Measurements from ENCODE around the gene SLC25A45.

DNA sequence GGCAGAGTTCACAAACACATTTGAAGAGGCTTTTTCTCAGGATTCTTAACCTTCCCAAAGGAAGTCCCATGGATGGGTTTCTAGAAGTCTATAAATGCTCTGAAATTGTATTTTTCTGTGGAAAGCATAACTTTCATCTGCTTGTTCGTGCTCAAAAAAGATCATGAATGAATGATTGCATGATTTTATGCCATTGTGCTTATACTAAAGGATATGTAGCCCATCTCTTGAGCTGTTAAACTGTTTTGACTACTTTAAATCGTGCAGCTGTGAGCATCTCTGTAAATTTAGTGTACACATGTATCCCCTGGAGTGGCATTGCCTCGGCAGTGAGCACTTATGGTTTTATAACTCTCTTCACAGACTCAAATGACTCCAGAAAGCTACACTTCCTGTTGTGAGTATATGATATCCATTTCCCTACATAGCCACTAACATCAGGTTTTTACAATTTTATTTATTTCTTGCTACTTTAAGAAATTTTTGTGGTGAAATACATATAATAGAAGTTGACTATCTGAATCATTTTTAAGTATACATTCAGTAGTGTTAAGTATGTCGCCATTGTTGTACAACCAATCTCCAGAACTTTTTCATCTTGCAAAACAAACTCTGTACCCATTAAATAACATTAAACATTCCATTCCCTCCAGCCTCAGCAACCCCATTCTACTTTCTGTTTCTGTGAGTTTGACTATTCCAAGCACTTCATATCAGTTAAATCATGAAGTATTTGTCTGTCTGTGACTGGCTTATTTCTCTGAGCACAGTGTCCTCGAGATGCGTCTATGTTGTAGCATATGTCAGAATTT, 48.2 kb upstream of the SLC25A45 start:
- TF ChIP-seq, protein P1, sequence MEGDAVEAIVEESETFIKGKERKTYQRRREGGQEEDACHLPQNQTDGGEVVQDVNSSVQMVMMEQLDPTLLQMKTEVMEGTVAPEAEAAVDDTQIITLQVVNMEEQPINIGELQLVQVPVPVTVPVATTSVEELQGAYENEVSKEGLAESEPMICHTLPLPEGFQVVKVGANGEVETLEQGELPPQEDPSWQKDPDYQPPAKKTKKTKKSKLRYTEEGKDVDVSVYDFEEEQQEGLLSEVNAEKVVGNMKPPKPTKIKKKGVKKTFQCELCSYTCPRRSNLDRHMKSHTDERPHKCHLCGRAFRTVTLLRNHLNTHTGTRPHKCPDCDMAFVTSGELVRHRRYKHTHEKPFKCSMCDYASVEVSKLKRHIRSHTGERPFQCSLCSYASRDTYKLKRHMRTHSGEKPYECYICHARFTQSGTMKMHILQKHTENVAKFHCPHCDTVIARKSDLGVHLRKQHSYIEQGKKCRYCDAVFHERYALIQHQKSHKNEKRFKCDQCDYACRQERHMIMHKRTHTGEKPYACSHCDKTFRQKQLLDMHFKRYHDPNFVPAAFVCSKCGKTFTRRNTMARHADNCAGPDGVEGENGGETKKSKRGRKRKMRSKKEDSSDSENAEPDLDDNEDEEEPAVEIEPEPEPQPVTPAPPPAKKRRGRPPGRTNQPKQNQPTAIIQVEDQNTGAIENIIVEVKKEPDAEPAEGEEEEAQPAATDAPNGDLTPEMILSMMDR (conservative IDR thresholded peaks at IDR 0.05; ENCODE audit: low read depth in 2 of 2), result no peak
- TF ChIP-seq EZH2phosphoT487 (IDR thresholded peaks at IDR 0.05; ENCODE audit: unreplicated experiment) (no peak), EZH2 (IDR thresholded peaks at IDR 0.05; ENCODE audit: low read depth, unreplicated experiment) (no peak), POLR2AphosphoS5 (IDR thresholded peaks at IDR 0.05; ENCODE audit: low read depth) (no peak), CREB1 (CRISPR knock-in tag; IDR thresholded peaks at IDR 0.05; ENCODE audit: low read depth) (no peak), ZNF114 (CRISPR knock-in tag; IDR thresholded peaks at IDR 0.05) (no peak)
- TF ChIP-seq, protein P2, sequence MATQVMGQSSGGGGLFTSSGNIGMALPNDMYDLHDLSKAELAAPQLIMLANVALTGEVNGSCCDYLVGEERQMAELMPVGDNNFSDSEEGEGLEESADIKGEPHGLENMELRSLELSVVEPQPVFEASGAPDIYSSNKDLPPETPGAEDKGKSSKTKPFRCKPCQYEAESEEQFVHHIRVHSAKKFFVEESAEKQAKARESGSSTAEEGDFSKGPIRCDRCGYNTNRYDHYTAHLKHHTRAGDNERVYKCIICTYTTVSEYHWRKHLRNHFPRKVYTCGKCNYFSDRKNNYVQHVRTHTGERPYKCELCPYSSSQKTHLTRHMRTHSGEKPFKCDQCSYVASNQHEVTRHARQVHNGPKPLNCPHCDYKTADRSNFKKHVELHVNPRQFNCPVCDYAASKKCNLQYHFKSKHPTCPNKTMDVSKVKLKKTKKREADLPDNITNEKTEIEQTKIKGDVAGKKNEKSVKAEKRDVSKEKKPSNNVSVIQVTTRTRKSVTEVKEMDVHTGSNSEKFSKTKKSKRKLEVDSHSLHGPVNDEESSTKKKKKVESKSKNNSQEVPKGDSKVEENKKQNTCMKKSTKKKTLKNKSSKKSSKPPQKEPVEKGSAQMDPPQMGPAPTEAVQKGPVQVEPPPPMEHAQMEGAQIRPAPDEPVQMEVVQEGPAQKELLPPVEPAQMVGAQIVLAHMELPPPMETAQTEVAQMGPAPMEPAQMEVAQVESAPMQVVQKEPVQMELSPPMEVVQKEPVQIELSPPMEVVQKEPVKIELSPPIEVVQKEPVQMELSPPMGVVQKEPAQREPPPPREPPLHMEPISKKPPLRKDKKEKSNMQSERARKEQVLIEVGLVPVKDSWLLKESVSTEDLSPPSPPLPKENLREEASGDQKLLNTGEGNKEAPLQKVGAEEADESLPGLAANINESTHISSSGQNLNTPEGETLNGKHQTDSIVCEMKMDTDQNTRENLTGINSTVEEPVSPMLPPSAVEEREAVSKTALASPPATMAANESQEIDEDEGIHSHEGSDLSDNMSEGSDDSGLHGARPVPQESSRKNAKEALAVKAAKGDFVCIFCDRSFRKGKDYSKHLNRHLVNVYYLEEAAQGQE (IDR thresholded peaks at IDR 0.05; ENCODE audit: unreplicated experiment), result no peak
- TF ChIP-seq, protein P3, sequence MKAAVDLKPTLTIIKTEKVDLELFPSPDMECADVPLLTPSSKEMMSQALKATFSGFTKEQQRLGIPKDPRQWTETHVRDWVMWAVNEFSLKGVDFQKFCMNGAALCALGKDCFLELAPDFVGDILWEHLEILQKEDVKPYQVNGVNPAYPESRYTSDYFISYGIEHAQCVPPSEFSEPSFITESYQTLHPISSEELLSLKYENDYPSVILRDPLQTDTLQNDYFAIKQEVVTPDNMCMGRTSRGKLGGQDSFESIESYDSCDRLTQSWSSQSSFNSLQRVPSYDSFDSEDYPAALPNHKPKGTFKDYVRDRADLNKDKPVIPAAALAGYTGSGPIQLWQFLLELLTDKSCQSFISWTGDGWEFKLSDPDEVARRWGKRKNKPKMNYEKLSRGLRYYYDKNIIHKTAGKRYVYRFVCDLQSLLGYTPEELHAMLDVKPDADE (IDR thresholded peaks at IDR 0.05), result no peak
- TF ChIP-seq, protein P4, sequence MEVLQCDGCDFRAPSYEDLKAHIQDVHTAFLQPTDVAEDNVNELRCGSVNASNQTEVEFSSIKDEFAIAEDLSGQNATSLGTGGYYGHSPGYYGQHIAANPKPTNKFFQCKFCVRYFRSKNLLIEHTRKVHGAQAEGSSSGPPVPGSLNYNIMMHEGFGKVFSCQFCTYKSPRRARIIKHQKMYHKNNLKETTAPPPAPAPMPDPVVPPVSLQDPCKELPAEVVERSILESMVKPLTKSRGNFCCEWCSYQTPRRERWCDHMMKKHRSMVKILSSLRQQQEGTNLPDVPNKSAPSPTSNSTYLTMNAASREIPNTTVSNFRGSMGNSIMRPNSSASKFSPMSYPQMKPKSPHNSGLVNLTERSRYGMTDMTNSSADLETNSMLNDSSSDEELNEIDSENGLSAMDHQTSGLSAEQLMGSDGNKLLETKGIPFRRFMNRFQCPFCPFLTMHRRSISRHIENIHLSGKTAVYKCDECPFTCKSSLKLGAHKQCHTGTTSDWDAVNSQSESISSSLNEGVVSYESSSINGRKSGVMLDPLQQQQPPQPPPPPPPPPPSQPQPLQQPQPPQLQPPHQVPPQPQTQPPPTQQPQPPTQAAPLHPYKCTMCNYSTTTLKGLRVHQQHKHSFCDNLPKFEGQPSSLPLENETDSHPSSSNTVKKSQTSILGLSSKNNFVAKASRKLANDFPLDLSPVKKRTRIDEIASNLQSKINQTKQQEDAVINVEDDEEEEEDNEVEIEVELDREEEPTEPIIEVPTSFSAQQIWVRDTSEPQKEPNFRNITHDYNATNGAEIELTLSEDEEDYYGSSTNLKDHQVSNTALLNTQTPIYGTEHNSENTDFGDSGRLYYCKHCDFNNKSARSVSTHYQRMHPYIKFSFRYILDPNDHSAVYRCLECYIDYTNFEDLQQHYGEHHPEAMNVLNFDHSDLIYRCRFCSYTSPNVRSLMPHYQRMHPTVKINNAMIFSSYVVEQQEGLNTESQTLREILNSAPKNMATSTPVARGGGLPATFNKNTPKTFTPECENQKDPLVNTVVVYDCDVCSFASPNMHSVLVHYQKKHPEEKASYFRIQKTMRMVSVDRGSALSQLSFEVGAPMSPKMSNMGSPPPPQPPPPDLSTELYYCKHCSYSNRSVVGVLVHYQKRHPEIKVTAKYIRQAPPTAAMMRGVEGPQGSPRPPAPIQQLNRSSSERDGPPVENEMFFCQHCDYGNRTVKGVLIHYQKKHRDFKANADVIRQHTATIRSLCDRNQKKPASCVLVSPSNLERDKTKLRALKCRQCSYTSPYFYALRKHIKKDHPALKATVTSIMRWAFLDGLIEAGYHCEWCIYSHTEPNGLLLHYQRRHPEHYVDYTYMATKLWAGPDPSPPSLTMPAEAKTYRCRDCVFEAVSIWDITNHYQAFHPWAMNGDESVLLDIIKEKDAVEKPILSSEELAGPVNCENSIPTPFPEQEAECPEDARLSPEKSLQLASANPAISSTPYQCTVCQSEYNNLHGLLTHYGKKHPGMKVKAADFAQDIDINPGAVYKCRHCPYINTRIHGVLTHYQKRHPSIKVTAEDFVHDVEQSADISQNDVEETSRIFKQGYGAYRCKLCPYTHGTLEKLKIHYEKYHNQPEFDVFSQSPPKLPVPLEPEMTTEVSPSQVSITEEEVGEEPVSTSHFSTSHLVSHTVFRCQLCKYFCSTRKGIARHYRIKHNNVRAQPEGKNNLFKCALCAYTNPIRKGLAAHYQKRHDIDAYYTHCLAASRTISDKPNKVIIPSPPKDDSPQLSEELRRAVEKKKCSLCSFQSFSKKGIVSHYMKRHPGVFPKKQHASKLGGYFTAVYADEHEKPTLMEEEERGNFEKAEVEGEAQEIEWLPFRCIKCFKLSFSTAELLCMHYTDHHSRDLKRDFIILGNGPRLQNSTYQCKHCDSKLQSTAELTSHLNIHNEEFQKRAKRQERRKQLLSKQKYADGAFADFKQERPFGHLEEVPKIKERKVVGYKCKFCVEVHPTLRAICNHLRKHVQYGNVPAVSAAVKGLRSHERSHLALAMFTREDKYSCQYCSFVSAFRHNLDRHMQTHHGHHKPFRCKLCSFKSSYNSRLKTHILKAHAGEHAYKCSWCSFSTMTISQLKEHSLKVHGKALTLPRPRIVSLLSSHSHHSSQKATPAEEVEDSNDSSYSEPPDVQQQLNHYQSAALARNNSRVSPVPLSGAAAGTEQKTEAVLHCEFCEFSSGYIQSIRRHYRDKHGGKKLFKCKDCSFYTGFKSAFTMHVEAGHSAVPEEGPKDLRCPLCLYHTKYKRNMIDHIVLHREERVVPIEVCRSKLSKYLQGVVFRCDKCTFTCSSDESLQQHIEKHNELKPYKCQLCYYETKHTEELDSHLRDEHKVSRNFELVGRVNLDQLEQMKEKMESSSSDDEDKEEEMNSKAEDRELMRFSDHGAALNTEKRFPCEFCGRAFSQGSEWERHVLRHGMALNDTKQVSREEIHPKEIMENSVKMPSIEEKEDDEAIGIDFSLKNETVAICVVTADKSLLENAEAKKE (CRISPR knock-in tag; IDR thresholded peaks at IDR 0.05), result no peak

Measured in GM23338 (cell line).